SK-N-SH (cell line): Measurements from ENCODE around the gene HCN1.

Source experiments
- CHD2 ChIP-seq: fragments of 150-350 bp; IDR thresholded peaks from 2 replicates; pipeline ENCODE4 v1.6.1; 2018; ENCODE audit warnings: low read length; ENCODE audit not compliant: partially characterized antibody
- ELF1 ChIP-seq: IDR thresholded peaks from 2 replicates; pipeline ENCODE4 v1.4.0; 2012
- EP300 ChIP-seq, 2 experiments: IDR thresholded peaks; 2 replicates each; pipeline versions ENCODE4 v1.4.0 to v1.6.1; 2012; ENCODE audit warnings: borderline replicate concordance in 1 of 2, low read depth in 1 of 2, low read length in 1 of 2
- GABPA ChIP-seq: IDR thresholded peaks from 2 replicates; pipeline ENCODE4 v1.4.0; 2012; ENCODE audit warnings: low read depth, mild to moderate bottlenecking
- IRF3 ChIP-seq: fragments of 150-350 bp; IDR thresholded peaks from 2 replicates; pipeline ENCODE4 v1.6.1; 2016; ENCODE audit warnings: mild to moderate bottlenecking, low read depth, low read length
- MAX ChIP-seq: IDR thresholded peaks from 2 replicates; pipeline ENCODE4 v1.4.0; 2012; ENCODE audit warnings: low read depth
- NRF1 ChIP-seq: IDR thresholded peaks from 2 replicates; pipeline ENCODE4 v1.6.1; 2012; ENCODE audit warnings: low read depth, mild to moderate bottlenecking, low read length
- POLR2AphosphoS5 ChIP-seq: IDR thresholded peaks from 2 replicates; pipeline ENCODE4 v1.6.1; 2012; ENCODE audit warnings: low read depth, low read length
- REST ChIP-seq: IDR thresholded peaks from 2 replicates; pipeline ENCODE4 v1.6.1; 2012; ENCODE audit warnings: mild to moderate bottlenecking, low read depth, low read length, moderate library complexity
- RFX5 ChIP-seq: IDR thresholded peaks from 2 replicates; pipeline ENCODE4 v1.6.1; 2012; ENCODE audit warnings: mild to moderate bottlenecking, improper control_type of control experiment, low read length
- SMC3 ChIP-seq: IDR thresholded peaks from 2 replicates; pipeline ENCODE4 v1.6.1; 2012; ENCODE audit warnings: low read depth, low read length, improper control_type of control experiment
- TEAD4 ChIP-seq: IDR thresholded peaks from 2 replicates; pipeline ENCODE4 v1.4.0; 2012; ENCODE audit warnings: mild to moderate bottlenecking, borderline replicate concordance; ENCODE audit not compliant: insufficient read depth
- YY1 ChIP-seq: IDR thresholded peaks from 2 replicates; pipeline ENCODE4 v1.4.0; 2012; ENCODE audit warnings: low read depth, mild to moderate bottlenecking
- TF ChIP-seq, protein P1 (sequence below): fragments of 200-600 bp; sonication (generic); IDR thresholded peaks from 2 replicates; pipeline ENCODE4 v1.6.1; 2017; ENCODE audit warnings: antibody characterized with exemption, mild to moderate bottlenecking, moderate library complexity

DNA sequence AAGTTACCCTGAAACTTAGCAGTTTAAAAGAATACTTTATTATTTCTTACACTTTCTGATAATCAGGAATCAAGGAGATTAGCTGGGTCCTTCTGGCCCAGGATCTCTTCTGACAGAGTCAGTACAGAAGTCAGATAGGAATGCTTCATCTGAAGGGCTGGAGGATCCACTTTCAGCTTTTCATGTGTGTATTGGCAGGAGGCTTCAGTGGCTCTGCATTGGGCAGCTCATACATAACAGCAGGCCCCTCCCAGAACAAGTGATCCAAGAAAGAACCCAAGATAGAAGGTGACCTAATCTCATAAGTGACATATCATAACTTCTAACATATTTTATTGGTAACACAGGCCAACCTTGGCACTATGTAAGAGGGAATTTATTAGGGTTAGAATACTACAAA is 258.4 kb downstream of the HCN1 start:
- TF ChIP-seq ELF1 (no peak), YY1 (no peak), SMC3 (no peak), EP300 (IDR thresholded peaks at IDR 0.05; ENCODE audit: borderline replicate concordance in 1 of 2, low read depth in 1 of 2, low read length in 1 of 2) (no peak), NRF1 (no peak), CHD2 (no peak), GABPA (no peak), POLR2AphosphoS5 (no peak), MAX (no peak), REST (no peak), TEAD4 (no peak), RFX5 (no peak), IRF3 (no peak)
- TF ChIP-seq, protein P1, sequence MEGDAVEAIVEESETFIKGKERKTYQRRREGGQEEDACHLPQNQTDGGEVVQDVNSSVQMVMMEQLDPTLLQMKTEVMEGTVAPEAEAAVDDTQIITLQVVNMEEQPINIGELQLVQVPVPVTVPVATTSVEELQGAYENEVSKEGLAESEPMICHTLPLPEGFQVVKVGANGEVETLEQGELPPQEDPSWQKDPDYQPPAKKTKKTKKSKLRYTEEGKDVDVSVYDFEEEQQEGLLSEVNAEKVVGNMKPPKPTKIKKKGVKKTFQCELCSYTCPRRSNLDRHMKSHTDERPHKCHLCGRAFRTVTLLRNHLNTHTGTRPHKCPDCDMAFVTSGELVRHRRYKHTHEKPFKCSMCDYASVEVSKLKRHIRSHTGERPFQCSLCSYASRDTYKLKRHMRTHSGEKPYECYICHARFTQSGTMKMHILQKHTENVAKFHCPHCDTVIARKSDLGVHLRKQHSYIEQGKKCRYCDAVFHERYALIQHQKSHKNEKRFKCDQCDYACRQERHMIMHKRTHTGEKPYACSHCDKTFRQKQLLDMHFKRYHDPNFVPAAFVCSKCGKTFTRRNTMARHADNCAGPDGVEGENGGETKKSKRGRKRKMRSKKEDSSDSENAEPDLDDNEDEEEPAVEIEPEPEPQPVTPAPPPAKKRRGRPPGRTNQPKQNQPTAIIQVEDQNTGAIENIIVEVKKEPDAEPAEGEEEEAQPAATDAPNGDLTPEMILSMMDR, result no peak
